ENCODE measurements around the gene ZNF511. TPM values are rescaled to one million over a fixed set of nuclear protein-coding genes. Genes with fewer than 3 reads are reported as not detected.

The ZNF511 gene
- total RNA-seq, 2 experiments from 2014 or later: 58.0 to 60.1 TPM

DNA sequence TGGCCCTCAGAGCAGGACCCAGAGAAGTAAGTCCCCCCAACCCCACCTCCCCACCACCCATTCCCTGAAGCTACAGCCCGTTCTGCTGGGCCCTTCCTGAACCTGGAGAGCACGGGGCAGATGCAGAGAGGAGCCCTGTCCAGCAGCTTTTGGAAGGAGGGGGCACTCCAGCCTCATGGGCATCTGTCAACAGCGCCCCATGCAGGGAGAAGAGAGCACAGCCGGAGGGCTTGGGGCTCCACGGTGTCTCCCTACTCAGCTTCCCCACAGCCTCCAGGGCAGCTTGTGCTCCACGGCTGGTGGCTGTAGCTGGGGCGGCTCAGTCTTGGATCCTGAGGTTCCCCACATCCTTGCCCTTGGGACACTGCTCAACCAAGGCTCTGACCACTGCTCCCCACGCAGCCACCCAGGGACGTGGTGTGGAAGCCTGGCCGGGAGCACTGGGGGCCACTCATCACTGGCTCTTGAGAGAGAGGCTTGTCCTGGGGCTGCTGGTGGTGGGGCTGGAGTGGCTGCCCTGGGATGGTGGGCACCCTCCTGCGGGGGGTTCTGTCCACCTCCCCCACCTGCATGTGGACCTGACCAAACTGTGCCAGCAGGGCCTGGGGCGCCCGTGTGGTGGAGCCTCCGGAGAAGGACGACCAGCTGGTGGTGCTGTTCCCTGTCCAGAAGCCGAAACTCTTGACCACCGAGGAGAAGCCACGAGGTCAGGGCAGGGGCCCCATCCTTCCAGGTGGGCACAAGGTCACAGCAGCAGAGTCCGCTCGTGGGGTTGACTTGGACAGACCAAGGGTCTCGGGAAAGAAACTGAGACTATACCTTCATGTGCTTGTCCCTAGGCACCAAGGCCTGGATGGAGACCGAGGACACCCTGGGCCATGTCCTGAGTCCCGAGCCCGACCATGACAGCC, 42.9 kb downstream of the ZNF511 start:
- ChIA-PET POLR2A (no interaction called here), CTCF (interaction anchor here (1.1 kb wide), 2 partner anchors 10 to 33 kb away, joined by 3 read pairs; no protein-coding TSS in a partner anchor)
- DNase-seq (no peak), ATAC-seq (peak; percentile 12)
- H3K4me1 Mint-ChIP-seq (ENCODE audit: low read depth): peaks cover 5% of the 10 kb centered on the region
- no peaks in the 10 kb centered on the region for H3K9me3 Mint-ChIP-seq
- H3K4me3 Mint-ChIP-seq: no peak overlapping the region
- H3K36me3 Mint-ChIP-seq (ENCODE audit: low read depth): peaks cover 5% of the 10 kb centered on the region
- TF ChIP-seq, protein P1, sequence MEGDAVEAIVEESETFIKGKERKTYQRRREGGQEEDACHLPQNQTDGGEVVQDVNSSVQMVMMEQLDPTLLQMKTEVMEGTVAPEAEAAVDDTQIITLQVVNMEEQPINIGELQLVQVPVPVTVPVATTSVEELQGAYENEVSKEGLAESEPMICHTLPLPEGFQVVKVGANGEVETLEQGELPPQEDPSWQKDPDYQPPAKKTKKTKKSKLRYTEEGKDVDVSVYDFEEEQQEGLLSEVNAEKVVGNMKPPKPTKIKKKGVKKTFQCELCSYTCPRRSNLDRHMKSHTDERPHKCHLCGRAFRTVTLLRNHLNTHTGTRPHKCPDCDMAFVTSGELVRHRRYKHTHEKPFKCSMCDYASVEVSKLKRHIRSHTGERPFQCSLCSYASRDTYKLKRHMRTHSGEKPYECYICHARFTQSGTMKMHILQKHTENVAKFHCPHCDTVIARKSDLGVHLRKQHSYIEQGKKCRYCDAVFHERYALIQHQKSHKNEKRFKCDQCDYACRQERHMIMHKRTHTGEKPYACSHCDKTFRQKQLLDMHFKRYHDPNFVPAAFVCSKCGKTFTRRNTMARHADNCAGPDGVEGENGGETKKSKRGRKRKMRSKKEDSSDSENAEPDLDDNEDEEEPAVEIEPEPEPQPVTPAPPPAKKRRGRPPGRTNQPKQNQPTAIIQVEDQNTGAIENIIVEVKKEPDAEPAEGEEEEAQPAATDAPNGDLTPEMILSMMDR (IDR thresholded peaks at IDR 0.05): no peak
- peaks cover 7% of the 10 kb centered on the region for H3K27me3 Mint-ChIP-seq
- no peak overlapping the region for H3K27ac Mint-ChIP-seq
- intact Hi-C loops (cut with micrococcal nuclease): no loop called here

DNA sequence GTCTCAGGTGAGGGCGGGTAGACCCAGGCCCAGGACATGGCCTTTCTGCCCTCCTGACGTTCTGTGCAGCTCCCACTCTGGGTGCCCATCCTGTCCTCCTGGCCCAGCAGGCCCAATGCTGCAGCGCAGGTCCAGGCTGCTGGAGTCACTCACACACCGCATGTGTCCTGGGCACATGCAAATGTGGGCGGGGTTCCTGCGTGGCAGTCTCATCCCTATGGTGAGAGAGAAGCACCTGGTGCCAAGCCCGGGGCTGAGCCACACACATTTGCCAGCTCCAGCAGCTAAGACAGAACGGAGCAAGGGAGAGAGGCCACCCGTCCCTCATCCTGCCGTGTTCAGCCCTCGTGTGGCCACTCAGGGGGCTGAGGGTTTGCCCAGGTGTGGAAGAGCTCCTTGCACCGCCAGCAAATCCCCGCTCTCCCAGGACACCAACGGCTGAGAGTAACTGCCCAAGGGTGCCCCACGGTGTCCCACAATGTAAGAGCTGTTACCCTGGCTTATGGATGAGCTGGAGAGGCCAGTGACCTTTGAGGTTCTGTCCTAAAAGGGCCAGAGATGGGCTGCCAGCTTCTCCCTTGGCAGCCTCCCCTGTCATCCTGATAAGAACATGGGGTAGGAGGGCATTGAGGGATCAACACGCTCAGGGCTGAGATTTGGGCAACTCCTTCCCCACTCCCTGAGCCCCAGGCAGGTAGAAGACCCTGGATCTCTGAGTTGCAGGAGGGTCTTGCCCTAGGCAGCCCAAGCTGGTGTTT, 44.7 kb downstream of the ZNF511 start:
- Mint-ChIP-seq H3K27me3 (peaks cover 5% of the 10 kb centered on the region), H3K27ac (no peak overlapping the region), H3K4me1 (ENCODE audit: low read depth) (peaks cover 5% of the 10 kb centered on the region), H3K4me3 (no peak overlapping the region), H3K9me3 (no peaks in the 10 kb centered on the region), H3K36me3 (ENCODE audit: low read depth) (peaks cover 5% of the 10 kb centered on the region)
- ATAC-seq (no peak), DNase-seq (no peak)
- TF ChIP-seq, protein P1 (IDR thresholded peaks at IDR 0.05): no peak
- POLR2A ChIA-PET: interaction anchor here (0.8 to 1.5 kb wide), 2 partner anchors 8 to 12 kb away, joined by 3 to 5 read pairs; no protein-coding TSS in a partner anchor
- CTCF ChIA-PET: interaction anchor here (1.1 to 1.9 kb wide), 2 partner anchors 8 to 24 kb away, joined by 3 to 14 read pairs; no protein-coding TSS in a partner anchor
- intact Hi-C loops (cut with micrococcal nuclease): no loop called here

DNA sequence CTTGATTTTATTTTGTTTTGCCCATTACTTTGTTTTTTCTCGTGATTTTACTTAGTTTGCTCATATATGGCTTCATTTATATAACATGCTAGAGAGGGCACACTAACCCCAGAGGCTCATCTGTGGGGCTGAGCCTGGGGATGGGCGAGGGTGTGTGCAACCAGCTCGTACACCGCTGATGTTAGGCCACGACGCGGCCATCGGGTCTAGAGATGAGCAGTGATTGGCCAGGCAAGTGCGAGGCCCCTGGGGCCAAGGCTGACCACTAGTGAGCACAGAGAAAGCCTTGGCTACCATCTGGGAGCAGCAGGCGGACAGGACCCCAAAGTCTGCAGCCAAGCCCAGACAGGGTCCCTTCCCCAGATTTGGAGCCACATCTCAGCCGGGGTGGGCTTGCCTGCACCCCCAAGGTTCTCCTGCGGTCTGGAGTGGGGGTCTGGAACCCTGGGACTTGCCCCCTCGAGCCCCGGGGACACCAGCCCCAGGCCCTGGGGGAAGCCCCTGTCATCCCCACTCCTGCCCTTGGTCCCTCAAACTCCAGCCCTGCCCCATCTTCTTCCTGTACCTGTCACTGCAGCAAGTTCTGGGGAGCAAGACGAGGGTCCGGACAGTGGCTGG, 45.4 kb downstream of the ZNF511 start:
- no peaks in the 10 kb centered on the region for H3K9me3 Mint-ChIP-seq
- H3K36me3 Mint-ChIP-seq (ENCODE audit: low read depth): peaks cover 5% of the 10 kb centered on the region
- no peak overlapping the region for H3K27ac Mint-ChIP-seq
- CTCF ChIA-PET: interaction anchor here (1.9 kb wide), 1 partner anchor 25 kb away, joined by 14 read pairs; no protein-coding TSS in a partner anchor
- H3K4me3 Mint-ChIP-seq: no peak overlapping the region
- H3K27me3 Mint-ChIP-seq: peaks cover 4% of the 10 kb centered on the region
- intact Hi-C loops (cut with micrococcal nuclease): no loop called here
- no peak for ATAC-seq
- peaks cover 4% of the 10 kb centered on the region for H3K4me1 Mint-ChIP-seq (ENCODE audit: low read depth)
- TF ChIP-seq, protein P1 (IDR thresholded peaks at IDR 0.05): no peak
- no peak for DNase-seq
- POLR2A ChIA-PET: interaction anchor here (1.5 kb wide), 1 partner anchor 8 kb away, joined by 5 read pairs; no protein-coding TSS in a partner anchor

DNA sequence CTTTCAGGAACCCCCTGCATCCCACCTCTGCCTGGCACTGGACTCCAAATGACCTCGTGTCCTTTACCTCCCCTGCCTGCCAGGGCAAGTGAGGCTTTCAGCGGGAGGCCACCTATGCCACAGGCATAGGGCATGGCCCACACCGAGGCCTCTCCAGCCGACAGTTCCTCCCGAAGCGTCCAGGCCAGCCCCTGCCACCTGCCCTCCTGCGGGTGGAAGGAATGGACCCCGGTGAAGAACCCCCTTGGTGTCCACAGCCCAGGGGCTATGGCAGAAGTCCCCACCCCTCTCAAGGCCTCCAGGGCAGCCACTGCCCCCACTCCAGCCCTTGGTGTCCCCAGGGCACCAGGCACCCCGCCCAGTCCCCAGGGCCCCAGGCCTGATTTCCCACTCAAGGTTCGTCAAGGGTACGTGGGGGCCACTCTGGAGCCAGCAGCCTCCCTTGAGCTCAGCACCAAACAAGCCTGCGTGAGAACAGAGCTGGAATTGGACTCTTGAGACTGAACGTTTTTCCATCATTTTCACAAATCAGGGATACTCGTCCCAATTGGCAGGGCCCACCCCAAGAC, 46.0 kb downstream of the ZNF511 start:
- TF ChIP-seq, protein P1 (IDR thresholded peaks at IDR 0.05): no peak
- peaks cover 5% of the 10 kb centered on the region for H3K36me3 Mint-ChIP-seq (ENCODE audit: low read depth)
- ATAC-seq (no peak), DNase-seq (no peak)
- H3K27ac Mint-ChIP-seq: no peak overlapping the region
- no peaks in the 10 kb centered on the region for H3K27me3 Mint-ChIP-seq
- intact Hi-C loops (cut with micrococcal nuclease): no loop called here
- ChIA-PET CTCF (interaction anchor here (1.9 kb wide), 1 partner anchor 25 kb away, joined by 7 read pairs; no protein-coding TSS in a partner anchor), POLR2A (interaction anchor here (3.7 kb wide), 1 partner anchor 36 kb away, joined by 20 read pairs; no protein-coding TSS in a partner anchor)
- peaks cover 2% of the 10 kb centered on the region for H3K4me1 Mint-ChIP-seq (ENCODE audit: low read depth)
- no peaks in the 10 kb centered on the region for H3K9me3 Mint-ChIP-seq
- no peak overlapping the region for H3K4me3 Mint-ChIP-seq

Data from activated CD8-positive, alpha-beta T cell treated with anti-CD3 and anti-CD28 coated beads for 36 hours (primary cell).